MCF 10A (cell line): ENCODE results near the gene ABCB8. TPM values are rescaled to one million over a fixed set of nuclear protein-coding genes. Genes with fewer than 3 reads are reported as not detected.

ENCODE experiments used
- BruUV-seq: library from RNA; stranded (reverse); fragments of 400-500 nt; replicated peaks from 2 replicates; lab custom pipeline; 2021; lab: Mats Ljungman, UMichigan
- CTCF ChIA-PET: fragments of 300-600 bp; sonication (Branson Sonifier 250); formaldehyde crosslinking; extraction: SDS; loops from one replicate; lab custom pipeline; 2021; ENCODE audit warnings: antibody characterized with exemption, inconsistent platforms; lab: Yijun Ruan, JAX
- POLR2A ChIA-PET: fragments of 300-600, 350-650 bp; sonication (Branson Sonifier 250); formaldehyde crosslinking; extraction: SDS; loops from one replicate; lab custom pipeline; 2020; ENCODE audit warnings: antibody characterized with exemption, inconsistent platforms; lab: Yijun Ruan, JAX
- DNase-seq: peaks from one replicate; pipeline ENCODE4 v3.0.0-alpha.2; 2018; ENCODE audit not compliant: unreplicated experiment
- H3K27ac Mint-ChIP-seq: one replicate; pipeline ENCODE4 v1.8.0; 2022; ENCODE audit warnings: mild to moderate bottlenecking, low read depth, mixed read lengths; ENCODE audit not compliant: unreplicated experiment
- H3K27me3 Mint-ChIP-seq: one replicate; pipeline ENCODE4 v1.8.0; 2022; ENCODE audit warnings: mixed read lengths; ENCODE audit not compliant: insufficient read depth, unreplicated experiment
- H3K36me3 Mint-ChIP-seq: one replicate; pipeline ENCODE4 v1.8.0; 2022; ENCODE audit warnings: mild to moderate bottlenecking, moderate library complexity, mixed read lengths; ENCODE audit not compliant: insufficient read depth, unreplicated experiment
- H3K4me1 Mint-ChIP-seq: one replicate; pipeline ENCODE4 v1.8.0; 2022; ENCODE audit warnings: mixed read lengths; ENCODE audit not compliant: insufficient read depth, unreplicated experiment
- H3K4me3 Mint-ChIP-seq: one replicate; pipeline ENCODE4 v1.8.0; 2022; ENCODE audit warnings: mild to moderate bottlenecking, moderate library complexity, mixed read lengths; ENCODE audit not compliant: unreplicated experiment
- H3K9me3 Mint-ChIP-seq: one replicate; pipeline ENCODE4 v1.8.0; 2022; ENCODE audit warnings: mixed read lengths; ENCODE audit not compliant: unreplicated experiment
- CTCF ChIP-seq: fragments of 200-600 bp; IDR thresholded peaks from one replicate; pipeline ENCODE4 v1.8.0; 2022; ENCODE audit warnings: antibody characterized with exemption, mild to moderate bottlenecking; ENCODE audit not compliant: unreplicated experiment
- intact Hi-C: fragments of 100-400 bp; cut with micrococcal nuclease; formaldehyde crosslinking; loops from 2 replicates; pipeline ENCODE4 v1.14.1; 2022
- total RNA-seq: library from RNA; stranded (reverse); gene quantifications from 2 replicates; pipeline ENCODE4 v1.2.3, GENCODE V29; 2022

Gene ABCB8
- total RNA-seq, 1 experiment from 2014 or later, result 73.4 TPM

GRCh38 chr7:151074817-151075661 lies 46.8 kb downstream of the ABCB8 start:
- intact Hi-C loops, result no loop called here
- no TSS peak for BruUV-seq
- ChIA-PET POLR2A (interaction anchor here (1.0 to 2.0 kb wide), 2 partner anchors 12 kb away, joined by 4 to 13 read pairs; no protein-coding TSS in a partner anchor), CTCF (interaction anchor here (0.8 to 1.6 kb wide), 2 partner anchors 13 to 14 kb away, joined by 3 to 4 read pairs; no protein-coding TSS in a partner anchor)
- Mint-ChIP-seq H3K27ac (no peak overlapping the region), H3K36me3 (peaks cover 48% of the 10 kb centered on the region), H3K4me1 (peaks cover 15% of the 10 kb centered on the region), H3K27me3 (no peaks in the 10 kb centered on the region), H3K4me3 (no peak overlapping the region), H3K9me3 (no peaks in the 10 kb centered on the region)
- no peak for TF ChIP-seq CTCF
- no peak for DNase-seq

- Mint-ChIP-seq H3K4me1 (peaks cover 16% of the 10 kb centered on the region), H3K4me3 (no peak overlapping the region), H3K36me3 (peaks cover 45% of the 10 kb centered on the region), H3K27ac (no peak overlapping the region), H3K27me3 (no peaks in the 10 kb centered on the region), H3K9me3 (no peaks in the 10 kb centered on the region)
- TSS peak; percentile 33 for BruUV-seq
- CTCF ChIA-PET, result interaction anchor here (0.8 to 1.6 kb wide), 2 partner anchors 12 to 14 kb away, joined by 3 to 4 read pairs; no protein-coding TSS in a partner anchor
- no peak for DNase-seq
- TF ChIP-seq CTCF, result no peak
- intact Hi-C loops, result no loop called here
- POLR2A ChIA-PET, result interaction anchor here (2.0 to 2.4 kb wide), 2 partner anchors 12 to 41 kb away, joined by 7 to 13 read pairs; no protein-coding TSS in a partner anchor
These were observed 47.4 kb downstream of the ABCB8 start for GRCh38 chr7:151075662-151075971.

GRCh38 chr7:151075978-151076426 lies 47.8 kb downstream of the ABCB8 start:
- intact Hi-C loops, result no loop called here
- POLR2A ChIA-PET, result interaction anchor here (0.9 to 2.4 kb wide), 3 partner anchors 13 to 40 kb away, joined by 3 to 13 read pairs (median 7); no protein-coding TSS in a partner anchor
- no peak for TF ChIP-seq CTCF
- H3K36me3 Mint-ChIP-seq, result peaks cover 41% of the 10 kb centered on the region
- H3K27me3 Mint-ChIP-seq, result no peaks in the 10 kb centered on the region
- CTCF ChIA-PET, result interaction anchor here (0.8 to 2.2 kb wide), 3 partner anchors 12 to 35 kb away, joined by 3 to 8 read pairs (median 4); no protein-coding TSS in a partner anchor
- H3K9me3 Mint-ChIP-seq, result no peaks in the 10 kb centered on the region
- no peak overlapping the region for H3K27ac Mint-ChIP-seq
- DNase-seq, result no peak
- H3K4me3 Mint-ChIP-seq, result no peak overlapping the region
- H3K4me1 Mint-ChIP-seq, result peaks cover 16% of the 10 kb centered on the region
- no TSS peak for BruUV-seq
